ENCODE data around the gene BBS9. TPM values are rescaled to one million over a fixed set of nuclear protein-coding genes. Genes with fewer than 3 reads are reported as not detected.
A peak's percentile ranks its signal among the peaks of the same experiment; 100 is the strongest.

BBS9 gene
- total and polyA plus RNA-seq, 2 donors (not counting 3 experiments of a cell fraction or from before 2014, with no cell fraction given): 5.7 to 17.4 TPM

DNA sequence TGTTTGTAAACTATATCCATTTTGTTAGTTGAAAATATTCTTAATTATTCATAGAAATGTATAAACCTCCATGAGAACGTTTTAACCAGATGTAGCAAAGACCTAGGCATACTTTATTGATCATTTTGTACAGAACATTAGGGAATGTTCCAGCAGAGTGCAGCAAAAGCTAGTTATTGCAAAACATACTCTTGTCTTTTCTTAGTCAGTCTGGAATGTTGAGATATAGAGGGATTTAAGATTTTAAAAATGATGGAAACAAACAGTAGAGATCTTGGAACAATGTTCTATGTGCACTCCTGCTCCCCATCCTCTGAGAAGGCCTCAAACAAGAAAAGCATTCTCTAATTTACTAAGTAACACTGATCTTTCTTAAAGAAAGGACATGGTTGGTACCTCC lies 292.1 kb downstream of the BBS9 start:
- intact Hi-C loops (cut with micrococcal nuclease): loop anchor here (5.0 to 10.0 kb wide), 3 partner anchors 234 to 473 kb away; no protein-coding TSS in a partner anchor

More for the DNA sequence above, 292.1 kb downstream of the BBS9 start:
- H3K4me1 ChIP-seq (ENCODE audit: control insufficient read depth, extremely low read depth, insufficient read depth, low read length): no peaks in the 10 kb centered on the region
- CTCF ChIA-PET: interaction anchor here (6.1 kb wide), 1 partner anchor 511 kb away, joined by 61 read pairs; no protein-coding TSS in a partner anchor
- no peaks in the 10 kb centered on the region for H3K79me2 ChIP-seq (ENCODE audit: control insufficient read depth, insufficient read depth, low read length)
- no peak overlapping the region for H3K27ac ChIP-seq (ENCODE audit: insufficient read depth, low read depth, low read length)
- no peak overlapping the region for H3K9ac ChIP-seq (replicated peaks; ENCODE audit: extremely low read depth, insufficient read depth, low read length)
- TF ChIP-seq, protein P1, sequence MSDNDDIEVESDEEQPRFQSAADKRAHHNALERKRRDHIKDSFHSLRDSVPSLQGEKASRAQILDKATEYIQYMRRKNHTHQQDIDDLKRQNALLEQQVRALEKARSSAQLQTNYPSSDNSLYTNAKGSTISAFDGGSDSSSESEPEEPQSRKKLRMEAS (IDR thresholded peaks at IDR 0.05; ENCODE audit: insufficient read depth, insufficient read length): no peak
- TF ChIP-seq FOS (IDR thresholded peaks at IDR 0.05; ENCODE audit: borderline replicate concordance, insufficient read depth, low read length) (no peak), CTCF (IDR thresholded peaks at IDR 0.05; ENCODE audit: extremely low read depth in 1 of 2, insufficient read depth in 1 of 2, low read depth in 1 of 2, low read length in 2 of 2) (no peak), GATA2 (IDR thresholded peaks at IDR 0.05; ENCODE audit: insufficient read depth, insufficient read length, low read depth, low read length) (no peak), JUN (IDR thresholded peaks at IDR 0.05; ENCODE audit: borderline replicate concordance, insufficient read depth, insufficient read length, low read depth) (no peak), POLR2A (IDR thresholded peaks at IDR 0.05; ENCODE audit: low read depth, low read length) (no peak), MYC (IDR thresholded peaks at IDR 0.05; ENCODE audit: low read depth, low read length) (no peak), POLR2AphosphoS5 (IDR thresholded peaks at IDR 0.05; ENCODE audit: insufficient read depth, low read depth, low read length) (no peak), EZH2 (IDR thresholded peaks at IDR 0.05; ENCODE audit: borderline replicate concordance, low read depth, low read length, severe bottlenecking) (no peak)
- no peak overlapping the region for H3K4me3 ChIP-seq (replicated peaks in 1 of 3; ENCODE audit: insufficient read depth in 1 of 3, low read depth in 1 of 3, low read length in 3 of 3)
- H3K4me2 ChIP-seq (ENCODE audit: insufficient read depth, low read length): no peak overlapping the region
- H4K20me1 ChIP-seq (replicated peaks; ENCODE audit: control insufficient read depth, extremely low read depth, insufficient read depth, low read length): no peaks in the 10 kb centered on the region
- POLR2A ChIA-PET: no interaction called here
- no peaks in the 10 kb centered on the region for H3K9me1 ChIP-seq (replicated peaks; ENCODE audit: control insufficient read depth, extremely low read depth, insufficient read depth, low read length)
- H3K9me3 ChIP-seq (replicated peaks; ENCODE audit: control insufficient read depth, insufficient read depth, low read length): no peaks in the 10 kb centered on the region
- H2AFZ ChIP-seq (ENCODE audit: low read depth, low read length): no peak overlapping the region
- DNase-seq (ENCODE audit: low read depth, low spot score): peak; percentile 19
- no peak for FAIRE-seq
- dilution Hi-C loops (cut with MboI; ENCODE audit: extremely low pct_ligation_motif_present, low sequenced_read_pairs): no loop called here
- H3K27me3 ChIP-seq (ENCODE audit: control insufficient read depth in 2 of 2, insufficient read depth in 2 of 2, low read length in 2 of 2): no peaks in the 10 kb centered on the region
- H3K36me3 ChIP-seq (ENCODE audit: control insufficient read depth in 2 of 2, extremely low read depth in 1 of 2, insufficient read depth in 2 of 2, low read length in 2 of 2): no peaks in the 10 kb centered on the region
- no TSS peak for BruUV-seq (replicated peaks)

All from endothelial cell of umbilical vein (primary cell).